DOHH2 (cell line): Measurements from ENCODE around the gene ITIH5.

ENCODE experiments used
- EZH2phosphoT487 ChIP-seq: fragments of 200-600 bp; sonication (generic); IDR thresholded peaks from 2 replicates; pipeline ENCODE4 v1.6.1; 2017; ENCODE audit warnings: borderline replicate concordance, mild to moderate bottlenecking, antibody characterized with exemption, low read length, moderate library complexity, mixed read lengths
- TF ChIP-seq, protein P1 (sequence below): fragments of 200-600 bp; sonication (generic); IDR thresholded peaks from one replicate; pipeline ENCODE4 v1.5.1; 2014; ENCODE audit warnings: antibody characterized with exemption, mild to moderate bottlenecking, low read depth, low read length; ENCODE audit not compliant: poor library complexity, severe bottlenecking

DNA sequence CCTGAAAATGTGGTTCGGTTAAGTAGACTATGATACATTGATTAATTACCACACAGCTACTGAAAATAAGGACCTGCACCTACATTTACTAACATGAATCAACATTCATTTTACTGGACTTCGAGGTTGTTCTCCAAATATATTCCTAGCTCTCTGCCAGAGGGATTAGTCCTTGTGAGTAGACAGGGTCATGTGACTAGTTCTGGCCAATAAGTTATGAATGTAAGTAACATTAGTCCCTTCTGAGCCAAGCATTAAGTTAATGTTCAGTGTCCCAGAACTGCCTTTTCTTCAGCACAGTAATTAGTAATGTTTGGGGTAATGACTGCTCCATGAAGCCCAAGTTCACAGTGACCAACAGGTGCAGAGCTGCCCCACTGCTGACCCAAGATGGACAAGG lies 9.2 kb downstream of the ITIH5 start:
- TF ChIP-seq, protein P1, sequence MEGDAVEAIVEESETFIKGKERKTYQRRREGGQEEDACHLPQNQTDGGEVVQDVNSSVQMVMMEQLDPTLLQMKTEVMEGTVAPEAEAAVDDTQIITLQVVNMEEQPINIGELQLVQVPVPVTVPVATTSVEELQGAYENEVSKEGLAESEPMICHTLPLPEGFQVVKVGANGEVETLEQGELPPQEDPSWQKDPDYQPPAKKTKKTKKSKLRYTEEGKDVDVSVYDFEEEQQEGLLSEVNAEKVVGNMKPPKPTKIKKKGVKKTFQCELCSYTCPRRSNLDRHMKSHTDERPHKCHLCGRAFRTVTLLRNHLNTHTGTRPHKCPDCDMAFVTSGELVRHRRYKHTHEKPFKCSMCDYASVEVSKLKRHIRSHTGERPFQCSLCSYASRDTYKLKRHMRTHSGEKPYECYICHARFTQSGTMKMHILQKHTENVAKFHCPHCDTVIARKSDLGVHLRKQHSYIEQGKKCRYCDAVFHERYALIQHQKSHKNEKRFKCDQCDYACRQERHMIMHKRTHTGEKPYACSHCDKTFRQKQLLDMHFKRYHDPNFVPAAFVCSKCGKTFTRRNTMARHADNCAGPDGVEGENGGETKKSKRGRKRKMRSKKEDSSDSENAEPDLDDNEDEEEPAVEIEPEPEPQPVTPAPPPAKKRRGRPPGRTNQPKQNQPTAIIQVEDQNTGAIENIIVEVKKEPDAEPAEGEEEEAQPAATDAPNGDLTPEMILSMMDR, result no peak
- no peak for TF ChIP-seq EZH2phosphoT487
